A549 (cell line): ENCODE data around the gene BMPER. TPM values are rescaled to one million over a fixed set of nuclear protein-coding genes. Genes with fewer than 3 reads are reported as not detected.

Experiments
- ATAC-seq, 2 experiments: fragments of 200-7000 bp in 1 of 2; fragments of >200 bp in 1 of 2; cut with Nextera tagmentation in 1 of 2; cut with Tn5 transposase in 1 of 2; 3 replicates each; pipeline versions ENCODE4 v1.8.0 to v1.9.1; 2018 to 2020; ENCODE audit warnings: mild to moderate bottlenecking in 1 of 2, moderate library complexity in 1 of 2
- CTCF ChIA-PET: fragments of 300-600 bp; sonication (Branson Sonifier 250); formaldehyde crosslinking; extraction: SDS; loops from one replicate; lab custom pipeline; 2021; ENCODE audit warnings: antibody characterized with exemption, inconsistent platforms; lab: Yijun Ruan, JAX
- POLR2A ChIA-PET: fragments of 350-600 bp; formaldehyde crosslinking; extraction: SDS; loops from one replicate; lab custom pipeline; 2021; ENCODE audit warnings: antibody characterized with exemption, inconsistent platforms; lab: Yijun Ruan, JAX
- DNase-seq, 2 experiments: peaks; one replicate each; pipeline versions ENCODE4 v3.0.0 to v3.0.0-alpha.2; 2011 to 2016; ENCODE audit warnings: low read depth in 1 of 2, low spot score in 1 of 2
- FAIRE-seq: peaks from 2 replicates; lab custom pipeline; 2011; peaks lifted over from hg19 to GRCh38; lab: Jason Lieb, UNC
- H3K27ac ChIP-seq, 2 experiments: fragments of >200 bp; sonication (Bioruptor Twin); formaldehyde crosslinking; 3 replicates each; pipeline ENCODE4 v1.5.1; 2016 to 2017
- H3K4me1 ChIP-seq: fragments of >200 bp; sonication (Bioruptor Twin); formaldehyde crosslinking; 3 replicates; pipeline ENCODE4 v1.6.1; 2016
- H3K4me2 ChIP-seq: fragments of >200 bp; sonication (Bioruptor Twin); formaldehyde crosslinking; 3 replicates; pipeline ENCODE4 v1.6.1; 2016
- H3K4me3 ChIP-seq: fragments of >200 bp; sonication (Bioruptor Twin); formaldehyde crosslinking; 3 replicates; pipeline ENCODE4 v1.5.1; 2016
- H3K9me3 ChIP-seq: fragments of >200 bp; sonication (Bioruptor Twin); formaldehyde crosslinking; 3 replicates; pipeline ENCODE4 v1.6.1; 2016
- BHLHE40 ChIP-seq: IDR thresholded peaks from 2 replicates; pipeline ENCODE4 v1.6.1; 2012; ENCODE audit warnings: low read depth, low read length, inconsistent platforms
- CEBPB ChIP-seq, 2 experiments: fragments of >200 bp in 1 of 2; sonication (Bioruptor Twin) in 1 of 2; formaldehyde crosslinking in 1 of 2; IDR thresholded peaks; 2 replicates each; pipeline ENCODE4 v1.6.1; 2012 to 2016
- CHD2 ChIP-seq: fragments of 150-350 bp; IDR thresholded peaks from 2 replicates; pipeline ENCODE4 v1.6.1; 2014; ENCODE audit warnings: low read length; ENCODE audit not compliant: partially characterized antibody
- CTCF ChIP-seq: fragments of >200 bp; sonication (Bioruptor Twin); formaldehyde crosslinking; IDR thresholded peaks from 3 replicates; pipeline ENCODE4 v1.5.1; 2016
- EHF ChIP-seq: fragments of 250-450 bp; sonication (Bioruptor Pico); IDR thresholded peaks from 2 replicates; pipeline ENCODE4 v1.5.0; 2020; ENCODE audit warnings: mild to moderate bottlenecking
- EP300 ChIP-seq, 2 experiments: fragments of >200 bp; sonication (Bioruptor Twin); formaldehyde crosslinking; IDR thresholded peaks; 2 replicates in 1 of 2; 3 replicates in 1 of 2; pipeline ENCODE4 v1.6.1; 2016 to 2017
- FOSL2 ChIP-seq, 2 experiments: fragments of 450-650 bp in 1 of 2; fragments of >200 bp in 1 of 2; sonication (Bioruptor Twin) in 1 of 2; formaldehyde crosslinking; IDR thresholded peaks; 2 replicates each; pipeline versions ENCODE4 v1.5.0 to v1.6.1; 2016 to 2020; ENCODE audit warnings: mild to moderate bottlenecking in 1 of 2, moderate library complexity in 1 of 2
- GATA3 ChIP-seq: IDR thresholded peaks from 2 replicates; pipeline ENCODE4 v1.6.1; 2012; ENCODE audit warnings: borderline replicate concordance
- HDAC2 ChIP-seq: fragments of 200-600 bp; sonication (generic); IDR thresholded peaks from 2 replicates; pipeline ENCODE4 v1.6.1; 2016
- HES2 ChIP-seq: fragments of >200 bp; sonication (Bioruptor Twin); formaldehyde crosslinking; IDR thresholded peaks from 2 replicates; pipeline ENCODE4 v1.6.1; 2016
- HMGXB4 ChIP-seq: fragments of 250-450 bp; sonication (Bioruptor Pico); IDR thresholded peaks from 2 replicates; pipeline ENCODE4 v1.5.0; 2021; ENCODE audit warnings: mild to moderate bottlenecking, moderate library complexity, borderline replicate concordance
- HOXB13 ChIP-seq: fragments of 250-450 bp; sonication (Bioruptor Pico); IDR thresholded peaks from 2 replicates; pipeline ENCODE4 v1.5.0; 2020; ENCODE audit warnings: low read depth, mild to moderate bottlenecking, moderate library complexity
- JUN ChIP-seq, 2 experiments: fragments of >200 bp; sonication (Bioruptor Twin); formaldehyde crosslinking; IDR thresholded peaks; 2 replicates in 1 of 2; 3 replicates in 1 of 2; pipeline ENCODE4 v1.6.1; 2016 to 2017
- KDM1A ChIP-seq: fragments of 200-600 bp; sonication (generic); IDR thresholded peaks from 2 replicates; pipeline ENCODE4 v1.6.1; 2016; ENCODE audit warnings: low read depth, mild to moderate bottlenecking
- MAFK ChIP-seq: fragments of 450-650 bp; IDR thresholded peaks from 2 replicates; pipeline ENCODE4 v1.6.1; 2014; ENCODE audit not compliant: partially characterized antibody
- MAZ ChIP-seq: fragments of 150-350 bp; IDR thresholded peaks from 2 replicates; pipeline ENCODE4 v1.6.1; 2014; ENCODE audit warnings: antibody characterized with exemption, low read depth, low read length, borderline replicate concordance
- MYC ChIP-seq: IDR thresholded peaks from 2 replicates; pipeline ENCODE4 v1.6.1; 2012; ENCODE audit warnings: mild to moderate bottlenecking, inconsistent platforms, low read length, improper control_type of control experiment, borderline replicate concordance
- NPAS2 ChIP-seq: fragments of 250-450 bp; sonication (Bioruptor Pico); IDR thresholded peaks from 2 replicates; pipeline ENCODE4 v1.8.0; 2022; ENCODE audit warnings: mild to moderate bottlenecking, moderate library complexity, borderline replicate concordance
- NR3C1 ChIP-seq: fragments of >200 bp; sonication (Bioruptor Twin); formaldehyde crosslinking; IDR thresholded peaks from 3 replicates; pipeline ENCODE4 v1.6.1; 2017
- POLR2A ChIP-seq: IDR thresholded peaks from 2 replicates; pipeline ENCODE4 v1.6.1; 2012; ENCODE audit warnings: mild to moderate bottlenecking, low read length
- RAD21 ChIP-seq, 2 experiments: fragments of >200 bp in 1 of 2; sonication (Bioruptor Twin) in 1 of 2; formaldehyde crosslinking in 1 of 2; IDR thresholded peaks in 1 of 2; conservative IDR thresholded peaks in 1 of 2; 2 replicates in 1 of 2; 3 replicates in 1 of 2; pipeline ENCODE4 v1.6.1; 2012 to 2018; ENCODE audit warnings: inconsistent platforms in 1 of 2
- RARB ChIP-seq: fragments of 250-450 bp; sonication (Bioruptor Pico); IDR thresholded peaks from 2 replicates; pipeline ENCODE4 v1.8.0; 2021; ENCODE audit warnings: mild to moderate bottlenecking, moderate library complexity
- RNF2 ChIP-seq: fragments of 200-600 bp; sonication (generic); IDR thresholded peaks from 2 replicates; pipeline ENCODE4 v1.6.1; 2016; ENCODE audit warnings: low read depth, mild to moderate bottlenecking, antibody characterized with exemption, moderate library complexity, borderline replicate concordance
- SMC3 ChIP-seq: fragments of >200 bp; sonication (Bioruptor Twin); formaldehyde crosslinking; IDR thresholded peaks from 3 replicates; pipeline ENCODE4 v1.6.1; 2018; ENCODE audit warnings: inconsistent platforms
- SREBF2 ChIP-seq: fragments of 450-650 bp; IDR thresholded peaks from 2 replicates; pipeline ENCODE4 v1.6.1; 2014; ENCODE audit warnings: mild to moderate bottlenecking, moderate library complexity
- TFCP2L1 ChIP-seq: fragments of 250-450 bp; sonication (Bioruptor Pico); IDR thresholded peaks from 2 replicates; pipeline ENCODE4 v1.5.0; 2021; ENCODE audit warnings: mild to moderate bottlenecking
- USF2 ChIP-seq: fragments of 450-650 bp; IDR thresholded peaks from 2 replicates; pipeline ENCODE4 v1.6.1; 2014; ENCODE audit warnings: antibody characterized with exemption
- ZC3H11A ChIP-seq: fragments of 450-650 bp; IDR thresholded peaks from 2 replicates; pipeline ENCODE4 v1.6.1; 2014; ENCODE audit warnings: antibody characterized with exemption, mild to moderate bottlenecking
- ZFP36 ChIP-seq: fragments of 450-650 bp; IDR thresholded peaks from 2 replicates; pipeline ENCODE4 v1.6.1; 2014; ENCODE audit warnings: borderline replicate concordance; ENCODE audit not compliant: partially characterized antibody
- ZSCAN20 ChIP-seq: fragments of 250-450 bp; sonication (Bioruptor Pico); IDR thresholded peaks from 2 replicates; pipeline ENCODE4 v1.8.0; 2022; ENCODE audit warnings: mild to moderate bottlenecking, moderate library complexity
- WGBS: methylation state at CpG from one replicate; pipeline ENCODE4 v1.1.6; 2017; ENCODE audit errors: missing lambda C conversion rate; 5-methylcytosine and 5-hydroxymethylcytosine counted together
- polyA plus RNA-seq, 4 experiments: library from polyadenylated mRNA; depleted of rRNA in 3 of 4; stranded (reverse); fragments of >200 nt; fragmentation: RNase III in 1 of 4; extraction: RNeasy Plus Mini Kit Qiagen cat#74134 plus additional on column Dnase treatment in 1 of 4; gene quantifications; 2 replicates in 3 of 4; 3 replicates in 1 of 4; pipeline ENCODE4 v1.2.3, GENCODE V29; 2011 to 2017

BMPER gene
- polyA plus RNA-seq, 2 of the 4 experiments (the other 2 are of a cell fraction): 5.0 to 5.8 TPM

GRCh38 chr7:34133356-34133982 lies 228.1 kb downstream of the BMPER start:
- DNase-seq: peak; percentile 16 to 43
- ChIA-PET CTCF (interaction anchor here (0.6 to 5.0 kb wide), 18 partner anchors 9 to 890 kb away, joined by 3 to 43 read pairs (median 4); no protein-coding TSS in a partner anchor), POLR2A (no interaction called here)
- ATAC-seq: peak; percentile 54 to 74
- no peak for TF ChIP-seq MYC
- TF ChIP-seq CHD2: no peak
- TF ChIP-seq BHLHE40: no peak
- no peak for TF ChIP-seq GATA3
- TF ChIP-seq CEBPB (IDR thresholded peaks at IDR 0.05): no peak
- no peak for TF ChIP-seq KDM1A
- 80% methylated on average over 8 of the region's 8 CpGs for WGBS
- peak overlapping the region; percentile 35 to 75 for H3K27ac ChIP-seq
- 0 out of 3 replicates have a peak overlapping the region, but pooled peaks have one; percentile 5 for H3K4me2 ChIP-seq
- H3K4me3 ChIP-seq: no peak overlapping the region
- peaks cover 23% of the 10 kb centered on the region; the same call in 2 of the 3 replicates for H3K4me1 ChIP-seq
- H3K9me3 ChIP-seq: no peaks in the 10 kb centered on the region
- peak; percentile 13 for FAIRE-seq

GRCh38 chr7:34133983-34134782 lies 228.8 kb downstream of the BMPER start:
- Histone ChIP-seq H3K9me3 (no peaks in the 10 kb centered on the region), H3K4me3 (no peak overlapping the region), H3K4me1 (peaks cover 23% of the 10 kb centered on the region; the same call in 2 of the 3 replicates), H3K27ac (peak overlapping the region; percentile 35 to 75), H3K4me2 (0 out of 3 replicates have a peak overlapping the region, but pooled peaks have one; percentile 5)
- ChIA-PET POLR2A (no interaction called here), CTCF (interaction anchor here (0.9 to 5.0 kb wide), 22 partner anchors 10 to 891 kb away, joined by 3 to 43 read pairs (median 4); no protein-coding TSS in a partner anchor)
- 25% methylated on average over 12 of the region's 12 CpGs for WGBS
- FAIRE-seq (no peak), ATAC-seq (peak; percentile 83 to 95), DNase-seq (peak; percentile 64 to 76)
- TF ChIP-seq SMC3: peak; percentile 83
- TF ChIP-seq CTCF: peak; percentile 77
- TF ChIP-seq RAD21 (conservative IDR thresholded peaks at IDR 0.05 in 1 of 2, IDR thresholded peaks at IDR 0.05 in 1 of 2): peak; percentile 94
- TF ChIP-seq MAZ: no peak

- FAIRE-seq: no peak
- ChIA-PET CTCF (interaction anchor here (3.0 to 5.0 kb wide), 2 partner anchors 12 to 460 kb away, joined by 10 to 43 read pairs; no protein-coding TSS in a partner anchor), POLR2A (no interaction called here)
- ATAC-seq: no peak
- H3K27ac ChIP-seq: peak overlapping the region; percentile 15 to 75; a peak in 5 of 6 replicates
- 57% methylated on average over 4 of the region's 4 CpGs for WGBS
- H3K4me2 ChIP-seq: no peak overlapping the region
- no peaks in the 10 kb centered on the region for H3K9me3 ChIP-seq
- H3K4me3 ChIP-seq: no peak overlapping the region
- TF ChIP-seq JUN (IDR thresholded peaks at IDR 0.05): no peak
- no peak for TF ChIP-seq ZC3H11A
- no peak for TF ChIP-seq ZSCAN20 (CRISPR knock-in tag)
- no peak for TF ChIP-seq HOXB13 (CRISPR knock-in tag)
- TF ChIP-seq NR3C1: no peak
- TF ChIP-seq ZFP36: no peak
- no peak for TF ChIP-seq RARB (CRISPR knock-in tag)
- no peak for TF ChIP-seq HES2
- no peak for TF ChIP-seq FOSL2 (IDR thresholded peaks at IDR 0.05)
- no peak for TF ChIP-seq FOSL2 (CRISPR knock-in tag; IDR thresholded peaks at IDR 0.05)
- TF ChIP-seq SREBF2: no peak
- TF ChIP-seq EP300 (IDR thresholded peaks at IDR 0.05): no peak
- TF ChIP-seq NPAS2 (CRISPR knock-in tag): no peak
- TF ChIP-seq EHF (CRISPR knock-in tag): no peak
- TF ChIP-seq HDAC2: no peak
- no peak for TF ChIP-seq USF2
- no peak for TF ChIP-seq POLR2A
- TF ChIP-seq RNF2: no peak
- no peak for TF ChIP-seq MAFK
- TF ChIP-seq TFCP2L1 (CRISPR knock-in tag): no peak
- no peak for TF ChIP-seq HMGXB4 (CRISPR knock-in tag)
- DNase-seq: no peak
- H3K4me1 ChIP-seq: peaks cover 23% of the 10 kb centered on the region; the same call in 2 of the 3 replicates
These were observed 230.6 kb downstream of the BMPER start for GRCh38 chr7:34135924-34136323.
